ENCODE measurements around the gene SNTG2.

GRCh38 chr2:1207962-1208510 is 257.4 kb downstream of the SNTG2 start:
- TF ChIP-seq CTCF (IDR thresholded peaks at IDR 0.05) (no peak), ZFX (IDR thresholded peaks at IDR 0.05; ENCODE audit: borderline replicate concordance) (no peak)

All from 22Rv1 (cell line).